Astrocyte (in vitro differentiated cells and primary cell): Measurements from ENCODE around the gene SHB. TPM values are rescaled to one million over a fixed set of nuclear protein-coding genes. Genes with fewer than 3 reads are reported as not detected.

Experiments used
- DNase-seq: peaks from one replicate; pipeline ENCODE4 v3.0.0-alpha.2; 2010; ENCODE audit warnings: low read depth
- FAIRE-seq: peaks from 2 replicates; lab custom pipeline; 2011; peaks lifted over from hg19 to GRCh38; lab: Jason Lieb, UNC
- H2AFZ ChIP-seq: 2 replicates; pipeline ENCODE4 v1.6.0; 2012; ENCODE audit warnings: low read depth, low read length, inconsistent platforms
- H3K27ac ChIP-seq: 2 replicates; pipeline ENCODE4 v1.5.1; 2011; ENCODE audit warnings: low read depth, low read length, inconsistent platforms
- H3K27me3 ChIP-seq: 2 replicates; pipeline ENCODE4 v1.6.0; 2011; ENCODE audit warnings: low read length, inconsistent platforms; ENCODE audit not compliant: insufficient read depth
- H3K36me3 ChIP-seq: 2 replicates; pipeline ENCODE4 v1.5.1; 2011; ENCODE audit warnings: low read length, inconsistent platforms; ENCODE audit not compliant: insufficient read depth
- H3K4me1 ChIP-seq: 2 replicates; pipeline ENCODE4 v1.5.1; 2011; ENCODE audit warnings: low read length, inconsistent platforms; ENCODE audit not compliant: insufficient read depth
- H3K4me2 ChIP-seq: 2 replicates; pipeline ENCODE4 v1.6.0; 2012; ENCODE audit warnings: low read length, inconsistent platforms
- H3K4me3 ChIP-seq: 2 replicates; pipeline ENCODE4 v1.5.1; 2011; ENCODE audit warnings: low read depth, mild to moderate bottlenecking, low read length, inconsistent platforms; ENCODE audit not compliant: insufficient read depth
- H3K79me2 ChIP-seq: 2 replicates; pipeline ENCODE4 v1.6.0; 2012; ENCODE audit warnings: mild to moderate bottlenecking, low read length, inconsistent platforms; ENCODE audit not compliant: insufficient read depth
- H3K9ac ChIP-seq: 2 replicates; pipeline ENCODE4 v1.6.0; 2012; ENCODE audit warnings: mild to moderate bottlenecking, low read length, inconsistent platforms
- H3K9me3 ChIP-seq: 2 replicates; pipeline ENCODE4 v1.5.1; 2012; ENCODE audit warnings: low read depth, mild to moderate bottlenecking, low read length, inconsistent platforms; ENCODE audit not compliant: insufficient read depth
- H4K20me1 ChIP-seq: 2 replicates; pipeline ENCODE4 v1.6.0; 2012; ENCODE audit warnings: low read length, inconsistent platforms; ENCODE audit not compliant: insufficient read depth
- H3K27ac Mint-ChIP-seq: one replicate; pipeline ENCODE4 v1.8.0; 2021; ENCODE audit warnings: mild to moderate bottlenecking, mixed read lengths; ENCODE audit not compliant: unreplicated experiment
- H3K27me3 Mint-ChIP-seq: one replicate; pipeline ENCODE4 v1.8.0; 2021; ENCODE audit warnings: low read depth, mixed read lengths; ENCODE audit not compliant: unreplicated experiment
- H3K36me3 Mint-ChIP-seq: one replicate; pipeline ENCODE4 v1.8.0; 2021; ENCODE audit warnings: low read depth, mixed read lengths; ENCODE audit not compliant: unreplicated experiment
- H3K4me1 Mint-ChIP-seq: one replicate; pipeline ENCODE4 v1.8.0; 2021; ENCODE audit warnings: low read depth, mixed read lengths; ENCODE audit not compliant: unreplicated experiment
- H3K4me3 Mint-ChIP-seq: one replicate; pipeline ENCODE4 v1.8.0; 2021; ENCODE audit warnings: mild to moderate bottlenecking, moderate library complexity, mixed read lengths; ENCODE audit not compliant: unreplicated experiment
- H3K9me3 Mint-ChIP-seq: one replicate; pipeline ENCODE4 v1.8.0; 2021; ENCODE audit warnings: mild to moderate bottlenecking, mixed read lengths; ENCODE audit not compliant: unreplicated experiment
- CTCF ChIP-seq: IDR thresholded peaks from 2 replicates; pipeline ENCODE4 v1.5.1; 2011; ENCODE audit warnings: low read depth, mild to moderate bottlenecking, inconsistent platforms, low read length, moderate library complexity; ENCODE audit not compliant: insufficient read depth
- EZH2 ChIP-seq: IDR thresholded peaks from 2 replicates; pipeline ENCODE4 v1.6.1; 2012; ENCODE audit warnings: mild to moderate bottlenecking, low read length, inconsistent platforms; ENCODE audit not compliant: insufficient read depth
- total RNA-seq: library from RNA; stranded (reverse); gene quantifications from 2 replicates; pipeline ENCODE4 v1.2.1, GENCODE V29; 2021

The SHB gene
- total RNA-seq, 1 donor from 2014 or later = 53.4 TPM

GRCh38 chr9:38114905-38115304 is 45.9 kb upstream of the SHB start:
- H3K9me3 ChIP-seq = no peaks in the 10 kb centered on the region
- no peak overlapping the region for H3K9ac ChIP-seq
- H3K27me3 Mint-ChIP-seq = peaks cover 39% of the 10 kb centered on the region
- H3K9me3 Mint-ChIP-seq = peaks cover 10% of the 10 kb centered on the region
- no peaks in the 10 kb centered on the region for H3K79me2 ChIP-seq
- no peak overlapping the region for H2AFZ ChIP-seq
- peaks cover 8% of the 10 kb centered on the region for H3K36me3 Mint-ChIP-seq
- DNase-seq = no peak
- H3K4me3 Mint-ChIP-seq = no peak overlapping the region
- no peak overlapping the region for H3K4me3 ChIP-seq
- H3K27me3 ChIP-seq = peaks cover 17% of the 10 kb centered on the region
- no peaks in the 10 kb centered on the region for H4K20me1 ChIP-seq
- TF ChIP-seq CTCF (no peak), EZH2 (no peak)
- no peak overlapping the region for H3K27ac ChIP-seq
- no peaks in the 10 kb centered on the region for H3K4me1 Mint-ChIP-seq
- no peaks in the 10 kb centered on the region for H3K4me1 ChIP-seq
- H3K36me3 ChIP-seq = no peaks in the 10 kb centered on the region
- H3K27ac Mint-ChIP-seq = no peak overlapping the region
- no peak for FAIRE-seq
- H3K4me2 ChIP-seq = no peak overlapping the region

- DNase-seq (no peak), FAIRE-seq (no peak)
- Mint-ChIP-seq H3K4me1 (no peaks in the 10 kb centered on the region), H3K27ac (no peak overlapping the region), H3K4me3 (no peak overlapping the region), H3K36me3 (peaks cover 8% of the 10 kb centered on the region), H3K27me3 (peaks cover 40% of the 10 kb centered on the region), H3K9me3 (peaks cover 12% of the 10 kb centered on the region)
- H3K79me2 ChIP-seq = no peaks in the 10 kb centered on the region
- no peak overlapping the region for H3K9ac ChIP-seq
- no peak overlapping the region for H2AFZ ChIP-seq
- H3K4me1 ChIP-seq = no peaks in the 10 kb centered on the region
- no peaks in the 10 kb centered on the region for H3K36me3 ChIP-seq
- H3K27ac ChIP-seq = no peak overlapping the region
- no peak overlapping the region for H3K4me3 ChIP-seq
- H4K20me1 ChIP-seq = no peaks in the 10 kb centered on the region
- H3K9me3 ChIP-seq = no peaks in the 10 kb centered on the region
- no peak for TF ChIP-seq CTCF
- TF ChIP-seq EZH2 = no peak
- H3K27me3 ChIP-seq = peaks cover 11% of the 10 kb centered on the region
- no peak overlapping the region for H3K4me2 ChIP-seq
Observed at GRCh38 chr9:38112456-38112855, 43.4 kb upstream of the SHB start.

GRCh38 chr9:38112049-38112448 is 43.0 kb upstream of the SHB start:
- Histone ChIP-seq H4K20me1 (no peaks in the 10 kb centered on the region), H3K79me2 (no peaks in the 10 kb centered on the region), H3K4me1 (no peaks in the 10 kb centered on the region), H3K9ac (no peak overlapping the region), H2AFZ (no peak overlapping the region), H3K9me3 (no peaks in the 10 kb centered on the region), H3K27ac (no peak overlapping the region), H3K4me2 (no peak overlapping the region), H3K36me3 (no peaks in the 10 kb centered on the region), H3K27me3 (peaks cover 11% of the 10 kb centered on the region), H3K4me3 (no peak overlapping the region)
- Mint-ChIP-seq H3K27ac (no peak overlapping the region), H3K27me3 (peaks cover 37% of the 10 kb centered on the region), H3K36me3 (peaks cover 8% of the 10 kb centered on the region), H3K4me1 (no peaks in the 10 kb centered on the region), H3K4me3 (no peak overlapping the region), H3K9me3 (peaks cover 12% of the 10 kb centered on the region)
- TF ChIP-seq CTCF (no peak), EZH2 (no peak)
- FAIRE-seq (no peak), DNase-seq (no peak)
